ENCODE data around the gene OBP2B. TPM values are rescaled to one million over a fixed set of nuclear protein-coding genes. Genes with fewer than 3 reads are reported as not detected.
"Not testable (repeated sequence)": the region's sequence is repeated elsewhere in the genome, so short reads cannot be mapped to it uniquely, and the experiment has no call there.

OBP2B gene
- total RNA-seq, 1 donor from 2014 or later, result not detected

GRCh38 chr9:133221177-133221809 lies 12.2 kb upstream of the OBP2B start:
- H3K27me3 Mint-ChIP-seq (ENCODE audit: unreplicated experiment), result peaks cover 5% of the 10 kb centered on the region
- H3K4me3 Mint-ChIP-seq (ENCODE audit: unreplicated experiment), result no peak overlapping the region

GRCh38 chr9:133218049-133218975 lies 9.3 kb upstream of the OBP2B start:
- H3K27ac Mint-ChIP-seq (ENCODE audit: unreplicated experiment); H3K9me3 Mint-ChIP-seq (ENCODE audit: unreplicated experiment); H3K4me3 Mint-ChIP-seq (ENCODE audit: unreplicated experiment); H3K4me1 Mint-ChIP-seq (ENCODE audit: unreplicated experiment); DNase-seq (ENCODE audit: low spot score); H3K36me3 Mint-ChIP-seq (ENCODE audit: low read depth, unreplicated experiment); H3K27me3 Mint-ChIP-seq (ENCODE audit: unreplicated experiment): not testable (repeated sequence)

More at GRCh38 chr9:133221177-133221809, 12.2 kb upstream of the OBP2B start:
- no peaks in the 10 kb centered on the region for H3K36me3 Mint-ChIP-seq (ENCODE audit: low read depth, unreplicated experiment)
- DNase-seq (ENCODE audit: low spot score), result no peak
- TF ChIP-seq CTCF (IDR thresholded peaks at IDR 0.05; ENCODE audit: unreplicated experiment), result no peak
- no peak overlapping the region for H3K27ac Mint-ChIP-seq (ENCODE audit: unreplicated experiment)
- no peaks in the 10 kb centered on the region for H3K9me3 Mint-ChIP-seq (ENCODE audit: unreplicated experiment)
- H3K4me1 Mint-ChIP-seq (ENCODE audit: unreplicated experiment), result peaks cover 8% of the 10 kb centered on the region

- H3K4me3 Mint-ChIP-seq (ENCODE audit: unreplicated experiment); H3K27ac Mint-ChIP-seq (ENCODE audit: unreplicated experiment); DNase-seq (ENCODE audit: low spot score); H3K27me3 Mint-ChIP-seq (ENCODE audit: unreplicated experiment); H3K4me1 Mint-ChIP-seq (ENCODE audit: unreplicated experiment); H3K36me3 Mint-ChIP-seq (ENCODE audit: low read depth, unreplicated experiment); H3K9me3 Mint-ChIP-seq (ENCODE audit: unreplicated experiment): not testable (repeated sequence)
These were observed 8.4 kb upstream of the OBP2B start for GRCh38 chr9:133217333-133217988.

- H3K27me3 Mint-ChIP-seq (ENCODE audit: unreplicated experiment); H3K9me3 Mint-ChIP-seq (ENCODE audit: unreplicated experiment); H3K36me3 Mint-ChIP-seq (ENCODE audit: low read depth, unreplicated experiment); H3K4me3 Mint-ChIP-seq (ENCODE audit: unreplicated experiment); DNase-seq (ENCODE audit: low spot score); H3K4me1 Mint-ChIP-seq (ENCODE audit: unreplicated experiment); H3K27ac Mint-ChIP-seq (ENCODE audit: unreplicated experiment): not testable (repeated sequence)
These were observed 5.2 kb upstream of the OBP2B start for GRCh38 chr9:133214276-133214675.

GRCh38 chr9:133210609-133211008 lies 1.6 kb upstream of the OBP2B start:
- H3K4me1 Mint-ChIP-seq (ENCODE audit: unreplicated experiment), result no peaks in the 10 kb centered on the region
- no peak for TF ChIP-seq CTCF (IDR thresholded peaks at IDR 0.05; ENCODE audit: unreplicated experiment)

GRCh38 chr9:133210202-133210532 lies 1.1 kb upstream of the OBP2B start:
- Mint-ChIP-seq H3K4me3 (ENCODE audit: unreplicated experiment) (no peak overlapping the region), H3K36me3 (ENCODE audit: low read depth, unreplicated experiment) (no peaks in the 10 kb centered on the region), H3K27me3 (ENCODE audit: unreplicated experiment) (peaks cover 9% of the 10 kb centered on the region), H3K27ac (ENCODE audit: unreplicated experiment) (no peak overlapping the region), H3K4me1 (ENCODE audit: unreplicated experiment) (no peaks in the 10 kb centered on the region), H3K9me3 (ENCODE audit: unreplicated experiment) (no peaks in the 10 kb centered on the region)
- TF ChIP-seq CTCF (IDR thresholded peaks at IDR 0.05; ENCODE audit: unreplicated experiment), result no peak
- DNase-seq (ENCODE audit: low spot score), result no peak

More at GRCh38 chr9:133210609-133211008, 1.6 kb upstream of the OBP2B start:
- H3K27ac Mint-ChIP-seq (ENCODE audit: unreplicated experiment), result no peak overlapping the region
- H3K9me3 Mint-ChIP-seq (ENCODE audit: unreplicated experiment), result no peaks in the 10 kb centered on the region
- no peaks in the 10 kb centered on the region for H3K36me3 Mint-ChIP-seq (ENCODE audit: low read depth, unreplicated experiment)
- H3K4me3 Mint-ChIP-seq (ENCODE audit: unreplicated experiment), result no peak overlapping the region
- DNase-seq (ENCODE audit: low spot score), result no peak
- H3K27me3 Mint-ChIP-seq (ENCODE audit: unreplicated experiment), result peaks cover 9% of the 10 kb centered on the region

GRCh38 chr9:133209327-133210201 lies 514 bp upstream of the OBP2B start:
- not testable (repeated sequence) for H3K27me3 Mint-ChIP-seq (ENCODE audit: unreplicated experiment); H3K36me3 Mint-ChIP-seq (ENCODE audit: low read depth, unreplicated experiment); DNase-seq (ENCODE audit: low spot score); H3K9me3 Mint-ChIP-seq (ENCODE audit: unreplicated experiment); H3K4me1 Mint-ChIP-seq (ENCODE audit: unreplicated experiment); H3K27ac Mint-ChIP-seq (ENCODE audit: unreplicated experiment); H3K4me3 Mint-ChIP-seq (ENCODE audit: unreplicated experiment)

- not testable (repeated sequence) for H3K4me3 Mint-ChIP-seq (ENCODE audit: unreplicated experiment); H3K36me3 Mint-ChIP-seq (ENCODE audit: low read depth, unreplicated experiment); H3K9me3 Mint-ChIP-seq (ENCODE audit: unreplicated experiment); DNase-seq (ENCODE audit: low spot score); H3K4me1 Mint-ChIP-seq (ENCODE audit: unreplicated experiment); H3K27ac Mint-ChIP-seq (ENCODE audit: unreplicated experiment)
- H3K27me3 Mint-ChIP-seq (ENCODE audit: unreplicated experiment), result peaks cover 11% of the 10 kb centered on the region
These were observed 725 bp downstream of the OBP2B start for GRCh38 chr9:133208171-133208879.

Data from endothelial cell (in vitro differentiated cells).